ENCODE results near the gene HOXB6. TPM values are rescaled to one million over a fixed set of nuclear protein-coding genes. Genes with fewer than 3 reads are reported as not detected.

HOXB6 gene
- polyA plus RNA-seq, 3 donors, result not detected

GRCh38 chr17:48601539-48602425 lies 3.0 kb downstream of the HOXB6 start:
- peaks cover 28% of the 10 kb centered on the region for H3K4me1 Mint-ChIP-seq
- 54% methylated on average over 20 of the region's 35 CpGs for WGBS (ENCODE audit: insufficient coverage)
- H3K4me3 Mint-ChIP-seq, result peak overlapping the region in 1 of 2 donors; percentile 93
- intact Hi-C loops (cut with micrococcal nuclease), result no loop called here
- Histone ChIP-seq H3K36me3 (replicated peaks in 1 of 2; ENCODE audit: control insufficient read depth in 1 of 2, insufficient read depth in 2 of 2, low read length in 2 of 2) (no peaks in the 10 kb centered on the region), H2AFZ (ENCODE audit: insufficient read depth, low read depth, low read length, poor library complexity, severe bottlenecking) (no peak overlapping the region), H3K79me2 (ENCODE audit: insufficient read depth, low read length) (no peaks in the 10 kb centered on the region), H3K9ac (ENCODE audit: insufficient read depth, low read length, poor library complexity, severe bottlenecking) (no peak overlapping the region), H3K4me1 (ENCODE audit: control insufficient read depth in 1 of 2, insufficient read depth in 2 of 2, low read length in 2 of 2) (peaks cover 15 to 18% of the 10 kb centered on the region in 2 donors), H3K4me3 (replicated peaks in 1 of 3; ENCODE audit: low read depth in 2 of 3, low read length in 3 of 3) (no peak overlapping the region), H4K20me1 (ENCODE audit: insufficient read depth, low read length) (no peaks in the 10 kb centered on the region), H3K9me3 (replicated peaks in 1 of 2; ENCODE audit: control insufficient read depth in 1 of 2, insufficient read depth in 1 of 2, low read length in 2 of 2) (peaks cover 0 to 46% of the 10 kb centered on the region in 2 donors), H3K4me2 (replicated peaks; ENCODE audit: extremely low read depth, low read length, poor library complexity, severe bottlenecking) (no peak overlapping the region), H3K27me3 (ENCODE audit: control insufficient read depth in 2 of 2, insufficient read depth in 2 of 2, low read length in 2 of 2) (peaks cover 74 to 100% of the 10 kb centered on the region in 2 donors), H3K27ac (ENCODE audit: low read depth in 1 of 2, low read length in 2 of 2) (no peak overlapping the region)
- H3K27me3 Mint-ChIP-seq (ENCODE audit: low read depth in 3 of 3), result peaks cover 95 to 100% (median 99%) of the 10 kb centered on the region in 3 donors
- no peak for DNase-seq
- peaks cover 6 to 16% of the 10 kb centered on the region in 2 donors for H3K36me3 Mint-ChIP-seq
- no peak for TF ChIP-seq CTCF (IDR thresholded peaks at IDR 0.05)
- peaks cover 0 to 33% (median 8%) of the 10 kb centered on the region in 7 donors for H3K9me3 Mint-ChIP-seq
- no peak overlapping the region for H3K27ac Mint-ChIP-seq

GRCh38 chr17:48601207-48601538 lies 3.6 kb downstream of the HOXB6 start:
- peaks cover 12 to 21% of the 10 kb centered on the region in 2 donors for H3K36me3 Mint-ChIP-seq
- H3K4me1 Mint-ChIP-seq, result peaks cover 34% of the 10 kb centered on the region
- peaks cover 0 to 38% (median 14%) of the 10 kb centered on the region in 7 donors for H3K9me3 Mint-ChIP-seq
- Histone ChIP-seq H3K79me2 (ENCODE audit: insufficient read depth, low read length) (no peaks in the 10 kb centered on the region), H2AFZ (ENCODE audit: insufficient read depth, low read depth, low read length, poor library complexity, severe bottlenecking) (no peak overlapping the region), H4K20me1 (ENCODE audit: insufficient read depth, low read length) (no peaks in the 10 kb centered on the region), H3K4me2 (replicated peaks; ENCODE audit: extremely low read depth, low read length, poor library complexity, severe bottlenecking) (no peak overlapping the region), H3K27me3 (ENCODE audit: control insufficient read depth in 2 of 2, insufficient read depth in 2 of 2, low read length in 2 of 2) (peaks cover 80 to 100% of the 10 kb centered on the region in 2 donors), H3K4me3 (replicated peaks in 1 of 3; ENCODE audit: low read depth in 2 of 3, low read length in 3 of 3) (no peak overlapping the region), H3K27ac (ENCODE audit: low read depth in 1 of 2, low read length in 2 of 2) (no peak overlapping the region), H3K9me3 (replicated peaks in 1 of 2; ENCODE audit: control insufficient read depth in 1 of 2, insufficient read depth in 1 of 2, low read length in 2 of 2) (peaks cover 0 to 52% of the 10 kb centered on the region in 2 donors), H3K36me3 (replicated peaks in 1 of 2; ENCODE audit: control insufficient read depth in 1 of 2, insufficient read depth in 2 of 2, low read length in 2 of 2) (no peaks in the 10 kb centered on the region), H3K4me1 (ENCODE audit: control insufficient read depth in 1 of 2, insufficient read depth in 2 of 2, low read length in 2 of 2) (peaks cover 20 to 24% of the 10 kb centered on the region in 2 donors), H3K9ac (ENCODE audit: insufficient read depth, low read length, poor library complexity, severe bottlenecking) (no peak overlapping the region)
- 100% methylated on average over 1 of the region's 4 CpGs for WGBS (ENCODE audit: insufficient coverage)
- intact Hi-C loops (cut with micrococcal nuclease), result no loop called here
- H3K4me3 Mint-ChIP-seq, result peak overlapping the region in 1 of 2 donors; percentile 93
- no peak overlapping the region for H3K27ac Mint-ChIP-seq
- H3K27me3 Mint-ChIP-seq (ENCODE audit: low read depth in 3 of 3), result peaks cover 97 to 100% (median 99%) of the 10 kb centered on the region in 3 donors
- no peak for DNase-seq
- no peak for TF ChIP-seq CTCF (IDR thresholded peaks at IDR 0.05)

All from CD14-positive monocyte (primary cell).